Glutamatergic neuron (in vitro differentiated cells): ENCODE results near the gene ASXL1. TPM values are rescaled to one million over a fixed set of nuclear protein-coding genes. Genes with fewer than 3 reads are reported as not detected.
A peak's percentile ranks its signal among the peaks of the same experiment; 100 is the strongest.

Experiments
- DNase-seq: peaks from one replicate; pipeline ENCODE4 v3.0.0; 2022
- H3K27ac Mint-ChIP-seq: one replicate; pipeline ENCODE4 v1.8.0; 2020; ENCODE audit warnings: mild to moderate bottlenecking, mixed read lengths, inconsistent platforms; ENCODE audit not compliant: unreplicated experiment
- H3K27me3 Mint-ChIP-seq: one replicate; pipeline ENCODE4 v1.8.0; 2020; ENCODE audit warnings: mild to moderate bottlenecking, moderate library complexity, mixed read lengths, inconsistent platforms; ENCODE audit not compliant: unreplicated experiment
- H3K36me3 Mint-ChIP-seq: one replicate; pipeline ENCODE4 v1.8.0; 2020; ENCODE audit warnings: mild to moderate bottlenecking, mixed read lengths, inconsistent platforms; ENCODE audit not compliant: unreplicated experiment
- H3K4me1 Mint-ChIP-seq: one replicate; pipeline ENCODE4 v1.8.0; 2020; ENCODE audit warnings: mild to moderate bottlenecking, low read depth, mixed read lengths, inconsistent platforms; ENCODE audit not compliant: unreplicated experiment
- H3K4me3 Mint-ChIP-seq: one replicate; pipeline ENCODE4 v1.8.0; 2020; ENCODE audit warnings: mild to moderate bottlenecking, mixed read lengths, inconsistent platforms; ENCODE audit not compliant: unreplicated experiment
- H3K9me3 Mint-ChIP-seq: one replicate; pipeline ENCODE4 v1.8.0; 2020; ENCODE audit warnings: mild to moderate bottlenecking, moderate library complexity, mixed read lengths, inconsistent platforms; ENCODE audit not compliant: unreplicated experiment
- total RNA-seq: library from RNA; stranded (reverse); fragmentation: NEBNext Ultra II Directional; extraction: Animal tissue kit (Norgen Biotek cat#: 25700); gene quantifications from one replicate; pipeline ENCODE4 v1.2.1, GENCODE V29; 2021; ENCODE audit not compliant: unreplicated experiment
- TF ChIP-seq, protein P1 (sequence below): fragments of 200-600 bp; sonication (generic); IDR thresholded peaks from one replicate; pipeline ENCODE4 v1.5.0; 2021; ENCODE audit not compliant: partially characterized antibody, unreplicated experiment

ASXL1 gene
- total RNA-seq, 1 donor from 2014 or later = 85.1 TPM

DNA sequence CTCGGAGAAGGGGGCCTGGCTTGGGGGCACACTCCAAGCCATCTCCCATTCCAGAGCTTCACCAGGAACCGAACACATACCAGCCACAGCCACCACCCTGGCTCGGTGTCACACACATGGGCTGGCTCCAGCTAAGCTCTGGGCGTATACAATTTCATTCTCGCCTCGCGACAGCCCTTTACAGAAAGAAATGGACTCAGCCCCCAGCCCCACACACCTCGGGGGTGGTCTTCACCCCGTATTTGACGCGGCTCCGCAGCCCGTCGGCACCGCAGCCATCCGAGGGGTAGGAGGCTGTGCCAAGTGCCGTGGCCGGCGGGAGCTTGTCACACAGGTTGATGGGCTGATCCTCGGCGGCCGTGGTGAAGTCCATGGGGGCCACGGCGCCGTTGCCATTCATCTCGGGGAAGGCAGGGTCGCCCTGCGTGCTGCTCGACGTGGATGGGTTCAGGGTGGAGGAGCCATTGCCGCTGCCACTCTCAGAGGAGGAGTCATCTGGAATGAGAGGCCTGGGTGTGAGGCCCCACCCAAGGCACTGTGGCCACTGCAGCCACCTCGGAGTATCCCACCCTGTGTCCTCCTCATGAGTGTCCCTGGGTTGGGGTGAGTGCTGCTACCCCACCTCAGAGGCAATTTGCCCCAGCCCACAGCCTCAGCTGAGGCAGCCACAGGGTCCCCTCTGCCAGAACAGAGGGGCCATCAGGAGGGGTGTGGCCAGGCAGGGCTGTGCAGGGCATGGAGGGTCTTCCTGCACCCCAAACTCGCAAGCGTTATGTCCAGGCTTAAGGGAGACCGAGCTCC lies 98.0 kb downstream of the ASXL1 start:
- Mint-ChIP-seq H3K27me3 (peaks cover 23% of the 10 kb centered on the region), H3K36me3 (no peaks in the 10 kb centered on the region), H3K4me1 (peaks cover 32% of the 10 kb centered on the region), H3K27ac (no peak overlapping the region), H3K4me3 (peak overlapping the region; percentile 42), H3K9me3 (peaks cover 33% of the 10 kb centered on the region)
- DNase-seq = no peak
- TF ChIP-seq, protein P1, sequence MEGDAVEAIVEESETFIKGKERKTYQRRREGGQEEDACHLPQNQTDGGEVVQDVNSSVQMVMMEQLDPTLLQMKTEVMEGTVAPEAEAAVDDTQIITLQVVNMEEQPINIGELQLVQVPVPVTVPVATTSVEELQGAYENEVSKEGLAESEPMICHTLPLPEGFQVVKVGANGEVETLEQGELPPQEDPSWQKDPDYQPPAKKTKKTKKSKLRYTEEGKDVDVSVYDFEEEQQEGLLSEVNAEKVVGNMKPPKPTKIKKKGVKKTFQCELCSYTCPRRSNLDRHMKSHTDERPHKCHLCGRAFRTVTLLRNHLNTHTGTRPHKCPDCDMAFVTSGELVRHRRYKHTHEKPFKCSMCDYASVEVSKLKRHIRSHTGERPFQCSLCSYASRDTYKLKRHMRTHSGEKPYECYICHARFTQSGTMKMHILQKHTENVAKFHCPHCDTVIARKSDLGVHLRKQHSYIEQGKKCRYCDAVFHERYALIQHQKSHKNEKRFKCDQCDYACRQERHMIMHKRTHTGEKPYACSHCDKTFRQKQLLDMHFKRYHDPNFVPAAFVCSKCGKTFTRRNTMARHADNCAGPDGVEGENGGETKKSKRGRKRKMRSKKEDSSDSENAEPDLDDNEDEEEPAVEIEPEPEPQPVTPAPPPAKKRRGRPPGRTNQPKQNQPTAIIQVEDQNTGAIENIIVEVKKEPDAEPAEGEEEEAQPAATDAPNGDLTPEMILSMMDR = no peak

DNA sequence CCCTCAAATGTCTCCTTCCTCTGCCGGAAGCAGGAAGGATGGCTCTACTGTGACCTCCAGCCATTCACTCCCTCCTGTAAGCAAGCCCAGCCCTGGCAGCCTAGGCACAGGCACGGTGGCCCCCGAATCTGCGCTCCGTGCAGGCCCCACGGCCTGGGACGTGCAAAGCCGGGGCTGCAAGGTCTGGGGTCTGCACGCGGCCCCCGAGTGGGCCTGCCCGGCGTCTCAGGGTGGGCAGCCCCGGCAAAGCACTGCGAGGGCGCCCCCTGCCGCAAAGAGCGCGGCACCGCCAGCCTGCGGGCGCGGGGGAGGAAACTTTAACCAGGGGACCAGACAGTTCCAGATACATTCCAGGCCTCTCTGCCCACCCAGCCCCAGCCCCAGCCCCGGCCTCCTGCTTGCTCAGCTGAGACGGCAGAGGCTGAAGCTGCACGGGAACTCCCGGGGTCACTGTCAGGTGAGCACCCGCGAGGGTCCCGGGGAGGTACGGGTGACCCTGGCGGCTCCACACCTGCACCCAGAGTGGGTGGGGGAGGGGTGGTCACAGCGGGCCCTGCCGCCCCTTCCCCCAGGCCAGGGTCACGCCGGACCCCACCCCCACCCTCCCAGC lies 98.8 kb downstream of the ASXL1 start:
- TF ChIP-seq, protein P1 = peak; percentile 100
- Mint-ChIP-seq H3K27me3 (peaks cover 24% of the 10 kb centered on the region), H3K27ac (peak overlapping the region; percentile 79), H3K4me3 (peak overlapping the region; percentile 83), H3K4me1 (peaks cover 31% of the 10 kb centered on the region), H3K36me3 (no peaks in the 10 kb centered on the region), H3K9me3 (peaks cover 31% of the 10 kb centered on the region)
- peak; percentile 98 for DNase-seq

DNA sequence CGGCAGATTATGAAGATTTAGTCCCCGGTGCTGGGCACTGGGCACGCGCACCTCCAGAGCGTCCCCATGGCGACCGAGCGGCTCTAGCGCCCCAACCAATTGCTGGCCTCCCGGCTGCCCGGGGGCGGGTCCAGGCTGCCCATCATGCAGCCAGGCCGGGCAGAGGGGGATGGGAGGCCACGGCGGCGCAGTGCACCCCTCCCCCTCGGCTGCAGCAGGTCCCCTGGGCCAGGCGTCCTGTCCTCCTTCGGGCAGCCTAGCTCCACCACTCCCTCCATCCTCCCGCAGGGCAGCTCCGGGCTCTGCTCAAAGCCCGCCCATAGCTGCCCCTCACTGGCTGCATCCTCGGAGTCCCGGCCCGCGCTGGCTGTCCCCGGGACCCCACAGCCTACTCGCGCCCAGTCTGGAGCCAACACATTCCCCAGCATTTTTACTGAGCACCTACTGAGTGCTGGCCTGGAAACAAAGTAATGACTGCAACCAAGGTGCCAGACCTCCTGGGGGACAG lies 99.4 kb downstream of the ASXL1 start:
- Mint-ChIP-seq H3K4me3 (peak overlapping the region; percentile 83), H3K27me3 (peaks cover 24% of the 10 kb centered on the region)
- TF ChIP-seq, protein P1 = no peak

DNA sequence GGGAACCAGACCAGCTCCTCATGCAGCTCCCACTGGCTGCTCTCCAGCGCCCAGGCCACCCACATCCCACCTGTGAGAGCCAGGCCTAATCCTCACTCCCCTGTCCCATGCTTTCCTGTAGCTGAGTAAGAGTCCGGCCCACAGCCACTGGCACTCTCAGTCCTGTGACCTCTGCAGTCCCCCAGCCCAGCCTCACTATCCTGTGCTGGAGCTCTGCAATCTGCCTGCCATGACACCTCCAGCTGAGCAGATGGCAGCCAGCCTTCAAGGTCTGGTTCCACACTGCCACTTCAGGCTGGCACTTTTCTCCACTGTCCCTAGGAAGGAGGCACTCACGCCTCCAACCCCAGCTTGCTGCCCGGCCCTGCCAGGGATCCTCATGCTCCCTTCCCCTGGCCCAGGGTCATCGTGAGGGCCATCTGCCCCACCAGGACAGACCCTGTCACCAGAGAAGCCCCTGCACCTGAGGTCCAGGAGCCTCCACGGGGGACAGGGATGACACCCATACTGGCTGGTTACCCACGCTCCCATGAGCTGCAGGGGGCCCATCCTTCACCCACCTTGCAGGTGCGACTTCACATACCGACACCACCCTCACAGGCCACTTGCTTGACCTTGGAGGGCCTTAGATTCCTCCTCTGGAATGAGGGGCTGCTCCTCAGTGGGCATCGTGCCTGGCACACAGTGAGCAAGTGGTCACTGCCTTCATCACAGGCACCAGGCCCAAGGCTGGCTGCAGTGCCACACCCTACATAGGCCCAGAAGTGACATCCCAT lies 100.1 kb downstream of the ASXL1 start:
- Mint-ChIP-seq H3K27ac (peak overlapping the region; percentile 84), H3K4me1 (peaks cover 35% of the 10 kb centered on the region), H3K27me3 (peaks cover 20% of the 10 kb centered on the region), H3K9me3 (peaks cover 29% of the 10 kb centered on the region), H3K4me3 (peak overlapping the region; percentile 83), H3K36me3 (no peaks in the 10 kb centered on the region)
- TF ChIP-seq, protein P1 = no peak
- peak; percentile 55 for DNase-seq

More for the DNA sequence above, 99.4 kb downstream of the ASXL1 start:
- Mint-ChIP-seq H3K27ac (peak overlapping the region; percentile 84), H3K9me3 (peaks cover 31% of the 10 kb centered on the region), H3K36me3 (no peaks in the 10 kb centered on the region), H3K4me1 (peaks cover 35% of the 10 kb centered on the region)
- DNase-seq = peak; percentile 99
